Panc1 (cell line): ENCODE results near the gene MAPKAP1. TPM values are rescaled to one million over a fixed set of nuclear protein-coding genes. Genes with fewer than 3 reads are reported as not detected.

Experiments used
- ATAC-seq: fragments of 200-7000 bp; cut with Tn5 transposase; 2 replicates; pipeline ENCODE4 v1.9.1; 2020; ENCODE audit warnings: mild to moderate bottlenecking, moderate library complexity
- BruUV-seq: library from RNA; stranded (reverse); fragments of 400-500 nt; replicated peaks from 2 replicates; lab custom pipeline; 2021; lab: Mats Ljungman, UMichigan
- CTCF ChIA-PET: fragments of 300-600 bp; sonication (Branson Sonifier 250); formaldehyde crosslinking; loops from one replicate; lab custom pipeline; 2022; ENCODE audit warnings: antibody characterized with exemption; lab: Charles Lee
- POLR2A ChIA-PET: fragments of 300-600 bp; sonication (Branson Sonifier 250); formaldehyde crosslinking; loops from one replicate; lab custom pipeline; 2022; ENCODE audit warnings: antibody characterized with exemption; lab: Charles Lee
- DNase-seq: peaks from one replicate; pipeline ENCODE4 v3.0.0-alpha.2; 2010; ENCODE audit warnings: low read depth, low spot score
- H3K27ac ChIP-seq: 2 replicates; pipeline ENCODE4 v1.5.1; 2011; ENCODE audit warnings: mild to moderate bottlenecking, low read length, inconsistent platforms
- H3K27me3 ChIP-seq: fragments of 200-500 bp; sonication (Bioruptor generic); 2 replicates; pipeline ENCODE4 v1.6.0; 2014; ENCODE audit warnings: low read length, inconsistent platforms; ENCODE audit not compliant: control insufficient read depth, insufficient read depth
- H3K36me3 ChIP-seq: fragments of 200-500 bp; sonication (Bioruptor generic); 2 replicates; pipeline ENCODE4 v1.5.1; 2014; ENCODE audit warnings: inconsistent platforms, mild to moderate bottlenecking, low read length, moderate library complexity; ENCODE audit not compliant: control insufficient read depth, insufficient read depth
- H3K4me1 ChIP-seq: 2 replicates; pipeline ENCODE4 v1.5.1; 2011; ENCODE audit warnings: inconsistent platforms, mild to moderate bottlenecking, low read length, moderate library complexity; ENCODE audit not compliant: control insufficient read depth, insufficient read depth
- H3K4me3 ChIP-seq, 2 experiments: 2 replicates each; pipeline ENCODE4 v1.5.1; 2011 to 2012; ENCODE audit warnings: low read depth in 2 of 2, low read length in 2 of 2, mild to moderate bottlenecking in 2 of 2, inconsistent platforms in 1 of 2, moderate library complexity in 1 of 2
- H3K9me3 ChIP-seq: fragments of 200-500 bp; sonication (Bioruptor generic); 2 replicates; pipeline ENCODE4 v1.5.1; 2014; ENCODE audit warnings: low read depth, mild to moderate bottlenecking, inconsistent platforms, low read length, moderate library complexity; ENCODE audit not compliant: control insufficient read depth, insufficient read depth
- CTCF ChIP-seq: fragments of 450-650 bp; IDR thresholded peaks from 2 replicates; pipeline ENCODE4 v1.5.1; 2017; ENCODE audit warnings: mild to moderate bottlenecking
- POLR2AphosphoS5 ChIP-seq: IDR thresholded peaks from 2 replicates; pipeline ENCODE4 v1.6.1; 2012; ENCODE audit warnings: mild to moderate bottlenecking, low read depth, low read length, moderate library complexity
- REST ChIP-seq, 2 experiments: IDR thresholded peaks; 2 replicates each; pipeline ENCODE4 v1.6.1; 2011 to 2012; ENCODE audit warnings: low read depth in 2 of 2, control low read depth in 1 of 2, low read length in 1 of 2, mild to moderate bottlenecking in 1 of 2, moderate library complexity in 1 of 2; ENCODE audit not compliant: insufficient read depth in 1 of 2
- SIN3A ChIP-seq: IDR thresholded peaks from 2 replicates; pipeline ENCODE4 v1.6.1; 2012; ENCODE audit warnings: low read depth, mild to moderate bottlenecking, low read length, moderate library complexity, borderline replicate concordance; ENCODE audit not compliant: insufficient read depth
- TCF7L2 ChIP-seq: IDR thresholded peaks from 2 replicates; pipeline ENCODE4 v1.6.1; 2011; ENCODE audit warnings: mild to moderate bottlenecking, low read depth, low read length, inconsistent platforms
- in situ Hi-C: cut with HindIII; loops from 2 replicates; pipeline ENCODE4 v1.10.0; 2016; ENCODE audit warnings: low sequenced_read_pairs, low pct_unique_long_range_greater_than_20kb
- intact Hi-C: fragments of 100-400 bp; cut with micrococcal nuclease; formaldehyde crosslinking; loops from one replicate; pipeline ENCODE4 v1.10.0; 2022; ENCODE audit not compliant: unreplicated experiment
- total RNA-seq: library from RNA; stranded (reverse); gene quantifications from one replicate; pipeline ENCODE4 v1.2.1, GENCODE V29; 2021; ENCODE audit not compliant: unreplicated experiment

The MAPKAP1 gene
- total RNA-seq, 1 experiment from 2014 or later, result 72.7 TPM

- POLR2A ChIA-PET, result no interaction called here
- CTCF ChIA-PET, result no interaction called here
- DNase-seq (no peak), ATAC-seq (no peak)
- Histone ChIP-seq H3K4me3 (no peak overlapping the region), H3K27me3 (no peaks in the 10 kb centered on the region), H3K27ac (no peak overlapping the region), H3K9me3 (no peaks in the 10 kb centered on the region), H3K4me1 (no peaks in the 10 kb centered on the region), H3K36me3 (no peaks in the 10 kb centered on the region)
- in situ Hi-C loops, result no loop called here
- BruUV-seq, result no TSS peak
- intact Hi-C loops, result no loop called here
- TF ChIP-seq TCF7L2, result no peak
- TF ChIP-seq SIN3A, result no peak
These were observed 285.3 kb downstream of the MAPKAP1 start for GRCh38 chr9:125421591-125422181.

- intact Hi-C loops, result no loop called here
- no peak for DNase-seq
- H3K4me1 ChIP-seq, result no peaks in the 10 kb centered on the region
- H3K27ac ChIP-seq, result no peak overlapping the region
- TF ChIP-seq CTCF (no peak), REST (IDR thresholded peaks at IDR 0.05; ENCODE audit: insufficient read depth in 1 of 2, low read depth in 2 of 2, low read length in 1 of 2) (no peak), TCF7L2 (no peak), POLR2AphosphoS5 (no peak), SIN3A (no peak)
- BruUV-seq, result no TSS peak
- no peak overlapping the region for H3K4me3 ChIP-seq
- H3K27me3 ChIP-seq, result no peaks in the 10 kb centered on the region
- in situ Hi-C loops, result no loop called here
- H3K36me3 ChIP-seq, result no peaks in the 10 kb centered on the region
- ATAC-seq, result no peak
- H3K9me3 ChIP-seq, result no peaks in the 10 kb centered on the region
- POLR2A ChIA-PET, result no interaction called here
- CTCF ChIA-PET, result no interaction called here
These were observed 285.8 kb downstream of the MAPKAP1 start for GRCh38 chr9:125421166-125421565.

DNA sequence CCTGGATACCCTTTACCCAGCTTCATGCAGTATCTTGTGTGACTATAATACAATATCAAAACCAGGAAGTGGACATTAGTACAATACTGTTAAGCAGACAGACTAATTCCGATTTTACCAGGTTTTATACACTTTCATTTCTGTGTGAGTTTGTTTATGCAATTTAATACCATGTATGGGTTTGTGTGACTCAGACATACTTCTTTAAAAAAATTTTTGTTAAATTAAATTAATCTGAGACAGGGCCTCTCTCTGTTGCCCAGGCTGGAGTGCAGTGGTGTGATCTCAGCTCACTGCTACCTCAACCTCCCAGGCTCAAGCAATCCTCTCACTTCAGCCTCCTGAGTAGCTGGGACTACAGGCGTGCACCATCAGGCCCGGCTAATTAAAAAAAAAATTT is 288.6 kb downstream of the MAPKAP1 start:
- intact Hi-C loops (no loop called here), in situ Hi-C loops (no loop called here)
- BruUV-seq, result no TSS peak
- H3K4me3 ChIP-seq, result no peak overlapping the region
- TF ChIP-seq POLR2AphosphoS5 (no peak), TCF7L2 (no peak), SIN3A (no peak), REST (IDR thresholded peaks at IDR 0.05; ENCODE audit: insufficient read depth in 1 of 2, low read depth in 2 of 2, low read length in 1 of 2) (no peak)
- no peak for ATAC-seq
- DNase-seq, result no peak
- ChIA-PET CTCF (no interaction called here), POLR2A (no interaction called here)
- no peaks in the 10 kb centered on the region for H3K27me3 ChIP-seq
- H3K9me3 ChIP-seq, result no peaks in the 10 kb centered on the region
- H3K36me3 ChIP-seq, result no peaks in the 10 kb centered on the region
- H3K27ac ChIP-seq, result no peak overlapping the region
- H3K4me1 ChIP-seq, result no peaks in the 10 kb centered on the region
